Measurements from ENCODE around the gene PLA2G6. TPM values are rescaled to one million over a fixed set of nuclear protein-coding genes. Genes with fewer than 3 reads are reported as not detected.

The PLA2G6 gene
- total RNA-seq, 2 experiments from 2014 or later, result 94.6 to 103 TPM

- ATAC-seq (ENCODE audit: low read depth) (no peak), DNase-seq (no peak)
- Mint-ChIP-seq H3K36me3 (peaks cover 3% of the 10 kb centered on the region), H3K9me3 (peaks cover 2% of the 10 kb centered on the region), H3K27ac (peak within 1 kb of the TSS; percentile 73), H3K4me3 (no peak within 1 kb of the TSS), H3K4me1 (peaks cover 7% of the 10 kb centered on the region), H3K27me3 (no peaks in the 10 kb centered on the region)
- POLR2A ChIA-PET, result no interaction called here
These were observed 71.4 kb downstream of the PLA2G6 start, which contains the start of gene BAIAP2L2 for GRCh38 chr22:38110008-38110862. BAIAP2L2 (minus strand) TSS chr22:38110684; CDS start chr22:38110525, 159 bp downstream.

- H3K9me3 Mint-ChIP-seq, result peaks cover 2% of the 10 kb centered on the region
- ATAC-seq (ENCODE audit: low read depth), result peak; percentile 34
These were observed 72.1 kb downstream of the PLA2G6 start for GRCh38 chr22:38109371-38110001.

GRCh38 chr22:38108561-38109319 lies 72.9 kb downstream of the PLA2G6 start:
- Mint-ChIP-seq H3K27me3 (no peaks in the 10 kb centered on the region), H3K4me1 (peaks cover 15% of the 10 kb centered on the region), H3K27ac (peak overlapping the region; percentile 50), H3K36me3 (peaks cover 3% of the 10 kb centered on the region), H3K9me3 (peaks cover 2% of the 10 kb centered on the region), H3K4me3 (no peak overlapping the region)
- DNase-seq (no peak), ATAC-seq (ENCODE audit: low read depth) (peak; percentile 27)
- POLR2A ChIA-PET, result no interaction called here

More at GRCh38 chr22:38109371-38110001, 72.1 kb downstream of the PLA2G6 start:
- H3K36me3 Mint-ChIP-seq, result peaks cover 3% of the 10 kb centered on the region
- no peaks in the 10 kb centered on the region for H3K27me3 Mint-ChIP-seq
- H3K4me1 Mint-ChIP-seq, result peaks cover 14% of the 10 kb centered on the region
- POLR2A ChIA-PET, result no interaction called here
- peak overlapping the region; percentile 73 for H3K27ac Mint-ChIP-seq
- peak; percentile 57 for DNase-seq
- no peak overlapping the region for H3K4me3 Mint-ChIP-seq

- Mint-ChIP-seq H3K36me3 (peaks cover 3% of the 10 kb centered on the region), H3K27me3 (no peaks in the 10 kb centered on the region), H3K4me1 (peaks cover 15% of the 10 kb centered on the region), H3K4me3 (no peak overlapping the region), H3K27ac (peak overlapping the region; percentile 50), H3K9me3 (peaks cover 2% of the 10 kb centered on the region)
- DNase-seq (no peak), ATAC-seq (ENCODE audit: low read depth) (no peak)
- POLR2A ChIA-PET, result no interaction called here
These were observed 73.7 kb downstream of the PLA2G6 start for GRCh38 chr22:38107692-38108515.

GRCh38 chr22:38106814-38107578 lies 74.6 kb downstream of the PLA2G6 start:
- no peak overlapping the region for H3K4me3 Mint-ChIP-seq
- ATAC-seq (ENCODE audit: low read depth) (no peak), DNase-seq (no peak)
- no peaks in the 10 kb centered on the region for H3K27me3 Mint-ChIP-seq
- H3K36me3 Mint-ChIP-seq, result peaks cover 2% of the 10 kb centered on the region
- POLR2A ChIA-PET, result no interaction called here
- peaks cover 15% of the 10 kb centered on the region for H3K4me1 Mint-ChIP-seq
- H3K9me3 Mint-ChIP-seq, result peaks cover 2% of the 10 kb centered on the region
- H3K27ac Mint-ChIP-seq, result no peak overlapping the region

GRCh38 chr22:38104084-38104483 lies 77.5 kb downstream of the PLA2G6 start:
- Mint-ChIP-seq H3K36me3 (no peaks in the 10 kb centered on the region), H3K4me1 (peaks cover 17% of the 10 kb centered on the region), H3K4me3 (no peak overlapping the region), H3K27ac (no peak overlapping the region), H3K9me3 (no peaks in the 10 kb centered on the region), H3K27me3 (no peaks in the 10 kb centered on the region)
- ATAC-seq (ENCODE audit: low read depth) (no peak), DNase-seq (no peak)
- POLR2A ChIA-PET, result no interaction called here

GRCh38 chr22:38103641-38104040 lies 78.0 kb downstream of the PLA2G6 start:
- Mint-ChIP-seq H3K4me3 (no peak overlapping the region), H3K4me1 (peaks cover 16% of the 10 kb centered on the region), H3K27ac (no peak overlapping the region), H3K27me3 (no peaks in the 10 kb centered on the region), H3K9me3 (no peaks in the 10 kb centered on the region), H3K36me3 (no peaks in the 10 kb centered on the region)
- POLR2A ChIA-PET, result no interaction called here
- DNase-seq (no peak), ATAC-seq (ENCODE audit: low read depth) (no peak)

GRCh38 chr22:38098410-38099249 lies 83.0 kb downstream of the PLA2G6 start:
- POLR2A ChIA-PET, result no interaction called here
- ATAC-seq (ENCODE audit: low read depth), result no peak
- H3K4me3 Mint-ChIP-seq, result no peak overlapping the region
- no peak for DNase-seq
- no peaks in the 10 kb centered on the region for H3K36me3 Mint-ChIP-seq
- no peak overlapping the region for H3K27ac Mint-ChIP-seq
- peaks cover 3% of the 10 kb centered on the region for H3K4me1 Mint-ChIP-seq
- H3K27me3 Mint-ChIP-seq, result no peaks in the 10 kb centered on the region
- H3K9me3 Mint-ChIP-seq, result no peaks in the 10 kb centered on the region

GRCh38 chr22:38097557-38098409 lies 83.8 kb downstream of the PLA2G6 start:
- Mint-ChIP-seq H3K4me3 (no peak overlapping the region), H3K4me1 (peaks cover 3% of the 10 kb centered on the region), H3K27me3 (no peaks in the 10 kb centered on the region), H3K9me3 (no peaks in the 10 kb centered on the region), H3K36me3 (no peaks in the 10 kb centered on the region), H3K27ac (no peak overlapping the region)
- POLR2A ChIA-PET, result no interaction called here
- ATAC-seq (ENCODE audit: low read depth) (no peak), DNase-seq (no peak)

GRCh38 chr22:38097058-38097457 lies 84.6 kb downstream of the PLA2G6 start:
- no peaks in the 10 kb centered on the region for H3K27me3 Mint-ChIP-seq
- H3K36me3 Mint-ChIP-seq, result no peaks in the 10 kb centered on the region
- H3K4me3 Mint-ChIP-seq, result no peak overlapping the region
- H3K4me1 Mint-ChIP-seq, result peaks cover 3% of the 10 kb centered on the region
- POLR2A ChIA-PET, result no interaction called here
- ATAC-seq (ENCODE audit: low read depth), result no peak
- H3K27ac Mint-ChIP-seq, result no peak overlapping the region
- DNase-seq, result no peak
- H3K9me3 Mint-ChIP-seq, result no peaks in the 10 kb centered on the region

GRCh38 chr22:38089474-38089851 lies 92.2 kb downstream of the PLA2G6 start:
- H3K4me3 Mint-ChIP-seq, result no peak overlapping the region
- POLR2A ChIA-PET, result no interaction called here

More at GRCh38 chr22:38089474-38089851, 92.2 kb downstream of the PLA2G6 start:
- H3K4me1 Mint-ChIP-seq, result no peaks in the 10 kb centered on the region
- no peaks in the 10 kb centered on the region for H3K9me3 Mint-ChIP-seq
- no peak overlapping the region for H3K27ac Mint-ChIP-seq
- no peak for ATAC-seq (ENCODE audit: low read depth)
- DNase-seq, result no peak
- H3K27me3 Mint-ChIP-seq, result peaks cover 10% of the 10 kb centered on the region
- H3K36me3 Mint-ChIP-seq, result no peaks in the 10 kb centered on the region

All from activated naive CD8-positive, alpha-beta T cell treated with anti-CD3 and anti-CD28 coated beads, Interleukin-2, amount 10 ng/mL, durations not matched to agents 7 days and 5 days (primary cell).